ENCODE results near the gene ATP10A. TPM values are rescaled to one million over a fixed set of nuclear protein-coding genes. Genes with fewer than 3 reads are reported as not detected.

ATP10A gene
- polyA plus RNA-seq, 1 of the 3 experiments (the other 2 are of a cell fraction): not detected

DNA sequence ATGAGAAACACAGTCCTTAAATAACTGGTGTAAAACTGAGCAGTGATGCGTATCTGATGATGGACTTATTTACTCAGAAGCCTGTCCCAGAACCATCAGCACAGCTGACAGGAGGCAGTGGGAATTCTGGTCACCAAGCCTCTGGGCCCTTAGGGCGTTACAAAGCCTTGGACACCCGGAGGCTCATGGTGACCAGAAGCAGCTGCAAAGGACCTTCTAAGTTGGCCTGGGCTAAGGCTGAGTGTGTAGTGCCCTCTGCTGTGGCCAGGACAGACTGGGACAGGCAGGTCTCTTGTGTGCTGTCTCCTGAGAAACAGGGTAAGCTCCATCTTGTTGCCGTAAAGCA, 168.9 kb downstream of the ATP10A start:
- Histone ChIP-seq H3K27ac (ENCODE audit: low read depth in 2 of 2, low read length in 1 of 2) (no peak overlapping the region), H3K36me3 (replicated peaks in 1 of 2; ENCODE audit: control insufficient read depth in 1 of 2, insufficient read depth in 2 of 2, low read length in 1 of 2) (no peaks in the 10 kb centered on the region), H4K20me1 (ENCODE audit: insufficient read depth) (no peaks in the 10 kb centered on the region), H3K9ac (no peak overlapping the region), H3K4me1 (ENCODE audit: control insufficient read depth in 1 of 2, insufficient read depth in 2 of 2, low read depth in 1 of 2, low read length in 1 of 2) (no peaks in the 10 kb centered on the region), H3K4me2 (no peak overlapping the region), H3F3A (replicated peaks; ENCODE audit: insufficient read depth) (no peaks in the 10 kb centered on the region), H3K27me3 (ENCODE audit: insufficient read depth) (no peaks in the 10 kb centered on the region), H3K79me2 (ENCODE audit: insufficient read depth) (no peaks in the 10 kb centered on the region), H3K4me3 (ENCODE audit: low read depth in 2 of 2, low read length in 1 of 2) (no peak overlapping the region), H2AFZ (ENCODE audit: low read depth) (no peak overlapping the region), H3K9me3 (no peaks in the 10 kb centered on the region), H3K9me2 (no peaks in the 10 kb centered on the region)
- WGBS (ENCODE audit: low lambda C conversion rate): 64% methylated on average over 3 of the region's 4 CpGs
- CTCF ChIA-PET: interaction anchor here (0.6 to 5.2 kb wide), 4 partner anchors 8 to 567 kb away, joined by 3 to 23 read pairs (median 5); no protein-coding TSS in a partner anchor
- POLR2A ChIA-PET: no interaction called here
- no peak for TF ChIP-seq FOXJ3 (CRISPR knock-in tag; IDR thresholded peaks at IDR 0.05)
- TF ChIP-seq RAD21 (IDR thresholded peaks at IDR 0.05; ENCODE audit: low read length): no peak
- no peak for TF ChIP-seq NFIC (IDR thresholded peaks at IDR 0.05; ENCODE audit: borderline replicate concordance)
- TF ChIP-seq ELF1 (IDR thresholded peaks at IDR 0.05): no peak
- TF ChIP-seq, protein P1, sequence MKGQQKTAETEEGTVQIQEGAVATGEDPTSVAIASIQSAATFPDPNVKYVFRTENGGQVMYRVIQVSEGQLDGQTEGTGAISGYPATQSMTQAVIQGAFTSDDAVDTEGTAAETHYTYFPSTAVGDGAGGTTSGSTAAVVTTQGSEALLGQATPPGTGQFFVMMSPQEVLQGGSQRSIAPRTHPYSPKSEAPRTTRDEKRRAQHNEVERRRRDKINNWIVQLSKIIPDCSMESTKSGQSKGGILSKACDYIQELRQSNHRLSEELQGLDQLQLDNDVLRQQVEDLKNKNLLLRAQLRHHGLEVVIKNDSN (IDR thresholded peaks at IDR 0.05; ENCODE audit: borderline replicate concordance, low read depth): no peak
- no peak for TF ChIP-seq JUND (IDR thresholded peaks at IDR 0.05)
- TF ChIP-seq YY1 (IDR thresholded peaks at IDR 0.05; ENCODE audit: low read depth): no peak
- no peak for TF ChIP-seq NRF1 (IDR thresholded peaks at IDR 0.05; ENCODE audit: low read depth, low read length)
- no peak for TF ChIP-seq TAF1 (IDR thresholded peaks at IDR 0.05; ENCODE audit: borderline replicate concordance, low read depth, low read length)
- TF ChIP-seq, protein P2, sequence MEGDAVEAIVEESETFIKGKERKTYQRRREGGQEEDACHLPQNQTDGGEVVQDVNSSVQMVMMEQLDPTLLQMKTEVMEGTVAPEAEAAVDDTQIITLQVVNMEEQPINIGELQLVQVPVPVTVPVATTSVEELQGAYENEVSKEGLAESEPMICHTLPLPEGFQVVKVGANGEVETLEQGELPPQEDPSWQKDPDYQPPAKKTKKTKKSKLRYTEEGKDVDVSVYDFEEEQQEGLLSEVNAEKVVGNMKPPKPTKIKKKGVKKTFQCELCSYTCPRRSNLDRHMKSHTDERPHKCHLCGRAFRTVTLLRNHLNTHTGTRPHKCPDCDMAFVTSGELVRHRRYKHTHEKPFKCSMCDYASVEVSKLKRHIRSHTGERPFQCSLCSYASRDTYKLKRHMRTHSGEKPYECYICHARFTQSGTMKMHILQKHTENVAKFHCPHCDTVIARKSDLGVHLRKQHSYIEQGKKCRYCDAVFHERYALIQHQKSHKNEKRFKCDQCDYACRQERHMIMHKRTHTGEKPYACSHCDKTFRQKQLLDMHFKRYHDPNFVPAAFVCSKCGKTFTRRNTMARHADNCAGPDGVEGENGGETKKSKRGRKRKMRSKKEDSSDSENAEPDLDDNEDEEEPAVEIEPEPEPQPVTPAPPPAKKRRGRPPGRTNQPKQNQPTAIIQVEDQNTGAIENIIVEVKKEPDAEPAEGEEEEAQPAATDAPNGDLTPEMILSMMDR (IDR thresholded peaks at IDR 0.05): no peak
- TF ChIP-seq, protein P3, sequence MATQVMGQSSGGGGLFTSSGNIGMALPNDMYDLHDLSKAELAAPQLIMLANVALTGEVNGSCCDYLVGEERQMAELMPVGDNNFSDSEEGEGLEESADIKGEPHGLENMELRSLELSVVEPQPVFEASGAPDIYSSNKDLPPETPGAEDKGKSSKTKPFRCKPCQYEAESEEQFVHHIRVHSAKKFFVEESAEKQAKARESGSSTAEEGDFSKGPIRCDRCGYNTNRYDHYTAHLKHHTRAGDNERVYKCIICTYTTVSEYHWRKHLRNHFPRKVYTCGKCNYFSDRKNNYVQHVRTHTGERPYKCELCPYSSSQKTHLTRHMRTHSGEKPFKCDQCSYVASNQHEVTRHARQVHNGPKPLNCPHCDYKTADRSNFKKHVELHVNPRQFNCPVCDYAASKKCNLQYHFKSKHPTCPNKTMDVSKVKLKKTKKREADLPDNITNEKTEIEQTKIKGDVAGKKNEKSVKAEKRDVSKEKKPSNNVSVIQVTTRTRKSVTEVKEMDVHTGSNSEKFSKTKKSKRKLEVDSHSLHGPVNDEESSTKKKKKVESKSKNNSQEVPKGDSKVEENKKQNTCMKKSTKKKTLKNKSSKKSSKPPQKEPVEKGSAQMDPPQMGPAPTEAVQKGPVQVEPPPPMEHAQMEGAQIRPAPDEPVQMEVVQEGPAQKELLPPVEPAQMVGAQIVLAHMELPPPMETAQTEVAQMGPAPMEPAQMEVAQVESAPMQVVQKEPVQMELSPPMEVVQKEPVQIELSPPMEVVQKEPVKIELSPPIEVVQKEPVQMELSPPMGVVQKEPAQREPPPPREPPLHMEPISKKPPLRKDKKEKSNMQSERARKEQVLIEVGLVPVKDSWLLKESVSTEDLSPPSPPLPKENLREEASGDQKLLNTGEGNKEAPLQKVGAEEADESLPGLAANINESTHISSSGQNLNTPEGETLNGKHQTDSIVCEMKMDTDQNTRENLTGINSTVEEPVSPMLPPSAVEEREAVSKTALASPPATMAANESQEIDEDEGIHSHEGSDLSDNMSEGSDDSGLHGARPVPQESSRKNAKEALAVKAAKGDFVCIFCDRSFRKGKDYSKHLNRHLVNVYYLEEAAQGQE (IDR thresholded peaks at IDR 0.05; ENCODE audit: low read depth, low read length): no peak
- TF ChIP-seq TCF12 (IDR thresholded peaks at IDR 0.05): no peak
- no peak for TF ChIP-seq MXI1 (IDR thresholded peaks at IDR 0.05; ENCODE audit: low read depth, low read length)
- no peak for TF ChIP-seq SMC3 (IDR thresholded peaks at IDR 0.05; ENCODE audit: low read depth, low read length)
- TF ChIP-seq EP300 (IDR thresholded peaks at IDR 0.05; ENCODE audit: borderline replicate concordance in 1 of 2, low read depth in 1 of 2, low read length in 1 of 2): no peak
- no peak for TF ChIP-seq MEF2A (IDR thresholded peaks at IDR 0.05; ENCODE audit: borderline replicate concordance, low read depth)
- no peak for DNase-seq
